PC-3 (cell line): Measurements from ENCODE around the gene CNTNAP2.

Experiments used
- CTCF ChIP-seq: fragments of 300-600 bp; sonication (generic); conservative IDR thresholded peaks from 2 replicates; pipeline ENCODE4 v1.5.1; 2017; ENCODE audit warnings: antibody characterized with exemption, low read depth, mild to moderate bottlenecking, low read length
- EZH2 ChIP-seq: fragments of 300-600 bp; sonication (generic); IDR thresholded peaks from one replicate; pipeline ENCODE4 v1.6.1; 2017; ENCODE audit warnings: antibody characterized with exemption, mild to moderate bottlenecking, low read length; ENCODE audit not compliant: unreplicated experiment
- EZH2phosphoT487 ChIP-seq: fragments of 300-600 bp; sonication (generic); IDR thresholded peaks from 2 replicates; pipeline ENCODE4 v1.6.1; 2018; ENCODE audit warnings: mild to moderate bottlenecking, antibody characterized with exemption, low read length, borderline replicate concordance

GRCh38 chr7:146290746-146291145 is 174.1 kb downstream of the CNTNAP2 start:
- TF ChIP-seq CTCF (no peak), EZH2 (no peak), EZH2phosphoT487 (no peak)
